Suppressor macrophage treated with lipopolysaccharide for 1 hour (primary cell): ENCODE results near the gene ETAA1.

Experiments used
- DNase-seq, 3 donors: peaks; one replicate each; pipeline ENCODE4 v3.0.0-alpha.2; 2020 to 2022

Gene ETAA1

GRCh38 chr2:67397143-67397986, at the start of gene ETAA1:
ETAA1 (plus strand) TSS chr2:67397333; CDS start chr2:67397449, 116 bp downstream.
- peak; percentile 95 to 97 (median 97) for DNase-seq

GRCh38 chr2:67366832-67367412, 30.2 kb upstream of the ETAA1 start:
- no peak for DNase-seq

- DNase-seq: no peak
Observed at GRCh38 chr2:67374481-67374880, 22.7 kb upstream of the ETAA1 start.

- no peak for DNase-seq
Observed at GRCh38 chr2:67374949-67375348, 22.2 kb upstream of the ETAA1 start.

GRCh38 chr2:67378555-67378954, 18.6 kb upstream of the ETAA1 start:
- DNase-seq: no peak

GRCh38 chr2:67379048-67379447, 18.1 kb upstream of the ETAA1 start:
- no peak for DNase-seq

- DNase-seq: peak in 2 of 3 donors; percentile 19 to 24
Observed at GRCh38 chr2:67384123-67384822, 12.9 kb upstream of the ETAA1 start.

GRCh38 chr2:67388680-67389079, 8.5 kb upstream of the ETAA1 start:
- DNase-seq: no peak

GRCh38 chr2:67389286-67389685, 7.8 kb upstream of the ETAA1 start:
- no peak for DNase-seq

GRCh38 chr2:67389788-67390187, 7.3 kb upstream of the ETAA1 start:
- DNase-seq: no peak

GRCh38 chr2:67393237-67393636, 3.9 kb upstream of the ETAA1 start:
- DNase-seq: no peak

GRCh38 chr2:67394734-67395133, 2.4 kb upstream of the ETAA1 start:
- no peak for DNase-seq

GRCh38 chr2:67399144-67399543, 2.0 kb downstream of the ETAA1 start:
- DNase-seq: no peak

GRCh38 chr2:67399831-67400489, 2.8 kb downstream of the ETAA1 start:
- DNase-seq: no peak

GRCh38 chr2:67400560-67401485, 3.7 kb downstream of the ETAA1 start:
- DNase-seq: no peak

GRCh38 chr2:67408346-67408745, 11.2 kb downstream of the ETAA1 start:
- DNase-seq: no peak

GRCh38 chr2:67412424-67412823, 15.3 kb downstream of the ETAA1 start:
- no peak for DNase-seq

- DNase-seq: no peak
Observed at GRCh38 chr2:67414867-67415266, 17.7 kb downstream of the ETAA1 start.

- no peak for DNase-seq
Observed at GRCh38 chr2:67416136-67416535, 19.0 kb downstream of the ETAA1 start.

GRCh38 chr2:67423489-67423888, 26.4 kb downstream of the ETAA1 start:
- DNase-seq: no peak

GRCh38 chr2:67436221-67436620, 39.1 kb downstream of the ETAA1 start:
- DNase-seq: no peak

- DNase-seq: no peak
Observed at GRCh38 chr2:67437114-67437513, 40.0 kb downstream of the ETAA1 start.
